ENCODE data around the gene SIGLEC1. TPM values are rescaled to one million over a fixed set of nuclear protein-coding genes. Genes with fewer than 3 reads are reported as not detected.

The SIGLEC1 gene
- total and polyA plus RNA-seq, 2 experiments from 2014 or later: not detected

- peaks cover 14% of the 10 kb centered on the region for H3F3A ChIP-seq (replicated peaks; ENCODE audit: low read depth)
- H3K4me1 Mint-ChIP-seq: peaks cover 15% of the 10 kb centered on the region
- peaks cover 8% of the 10 kb centered on the region; the same call in 1 of the 2 replicates for H3K4me1 ChIP-seq (ENCODE audit: insufficient read depth)
- H3K4me3 Mint-ChIP-seq: no peak overlapping the region
- no peak overlapping the region for H3K27ac ChIP-seq (ENCODE audit: low read depth)
- peaks cover 4% of the 10 kb centered on the region; the same call in 1 of the 3 replicates for H3K9me3 Mint-ChIP-seq
- peaks cover 15% of the 10 kb centered on the region for H3K36me3 Mint-ChIP-seq (ENCODE audit: low read depth)
- H3K79me2 ChIP-seq (replicated peaks; ENCODE audit: insufficient read depth): no peaks in the 10 kb centered on the region
- H3K36me3 ChIP-seq (ENCODE audit: insufficient read depth): peaks cover 7% of the 10 kb centered on the region; the same call in 1 of the 2 replicates
- no peak overlapping the region for H3K4me3 ChIP-seq
- peaks cover 22% of the 10 kb centered on the region for H4K20me1 ChIP-seq (replicated peaks; ENCODE audit: insufficient read depth)
- peaks cover 13% of the 10 kb centered on the region for H3K27me3 ChIP-seq (ENCODE audit: insufficient read depth)
- H3K4me2 ChIP-seq: no peak overlapping the region
- H2AFZ ChIP-seq: no peak overlapping the region
- no peak overlapping the region for H3K27ac Mint-ChIP-seq
- no peak for ATAC-seq
- H3K9me2 ChIP-seq (ENCODE audit: insufficient read depth): no peaks in the 10 kb centered on the region
- no peak for DNase-seq (ENCODE audit: low spot score)
- peaks cover 31% of the 10 kb centered on the region for H3K27me3 Mint-ChIP-seq (ENCODE audit: insufficient read depth, low read depth, poor library complexity)
- no peak for TF ChIP-seq ZNF114 (CRISPR knock-in tag; IDR thresholded peaks at IDR 0.05)
- no peak for TF ChIP-seq CREB1 (CRISPR knock-in tag; IDR thresholded peaks at IDR 0.05; ENCODE audit: low read depth)
- no peak for TF ChIP-seq CTCF (conservative IDR thresholded peaks at IDR 0.05; ENCODE audit: low read depth in 2 of 2)
- no peak for TF ChIP-seq EZH2phosphoT487 (IDR thresholded peaks at IDR 0.05; ENCODE audit: unreplicated experiment)
- TF ChIP-seq JUNB (IDR thresholded peaks at IDR 0.05; ENCODE audit: unreplicated experiment): no peak
- no peak for TF ChIP-seq NANOG (IDR thresholded peaks at IDR 0.05; ENCODE audit: borderline replicate concordance)
- no peak for TF ChIP-seq REST (IDR thresholded peaks at IDR 0.05; ENCODE audit: unreplicated experiment)
- no peak for TF ChIP-seq POLR2AphosphoS5 (IDR thresholded peaks at IDR 0.05; ENCODE audit: low read depth)
- TF ChIP-seq ETS1 (IDR thresholded peaks at IDR 0.05): no peak
- no peak for TF ChIP-seq ZNF462 (CRISPR knock-in tag; IDR thresholded peaks at IDR 0.05)
- TF ChIP-seq STAT1 (IDR thresholded peaks at IDR 0.05; ENCODE audit: unreplicated experiment): no peak
- no peak for TF ChIP-seq EZH2 (IDR thresholded peaks at IDR 0.05; ENCODE audit: low read depth, unreplicated experiment)
- no peak for TF ChIP-seq ZNF331 (CRISPR knock-in tag; IDR thresholded peaks at IDR 0.05; ENCODE audit: low read depth)
Measured at GRCh38 chr20:3755269-3755668, 42.9 kb upstream of the SIGLEC1 start.
